Common myeloid progenitor, CD34-positive (primary cell): ENCODE measurements around the gene SEBOX.

Experiments used
- CTCF ChIA-PET: fragments of 350-600 bp; sonication (Branson Sonifier 250); formaldehyde crosslinking; loops from one replicate; lab custom pipeline; 2021; ENCODE audit warnings: antibody characterized with exemption; lab: Charles Lee
- POLR2A ChIA-PET: fragments of 350-600 bp; sonication (Branson Sonifier 250); formaldehyde crosslinking; loops from one replicate; lab custom pipeline; 2021; ENCODE audit warnings: antibody characterized with exemption; lab: Charles Lee
- DNase-seq, 3 donors: peaks; one replicate each; pipeline versions ENCODE4 v3.0.0 to v3.0.0-alpha.2; 2013
- H3K27ac ChIP-seq, 2 experiments: 1 replicate in 1 of 2; 2 replicates in 1 of 2; pipeline ENCODE4 v1.7.0; 2013; ENCODE audit warnings: inconsistent platforms in 2 of 2, low read length in 2 of 2, mild to moderate bottlenecking in 2 of 2, low read depth in 1 of 2, moderate library complexity in 1 of 2; ENCODE audit not compliant: severe bottlenecking in 2 of 2, insufficient read depth in 1 of 2, poor library complexity in 1 of 2
- H3K27me3 ChIP-seq, 5 experiments: replicated peaks in 2 of 5; 1 replicate in 3 of 5; 2 replicates in 2 of 5; pipeline versions ENCODE4 v1.6.1 to v1.7.0; 2013; ENCODE audit warnings: low read length in 4 of 5, mild to moderate bottlenecking in 2 of 5, moderate library complexity in 2 of 5, inconsistent platforms in 1 of 5; ENCODE audit not compliant: insufficient read depth in 5 of 5, control insufficient read depth in 4 of 5
- H3K36me3 ChIP-seq, 4 experiments: 1 replicate in 2 of 4; 2 replicates in 2 of 4; pipeline versions ENCODE4 v1.6.1 to v1.7.0; 2013; ENCODE audit warnings: low read length in 3 of 4, control low read depth in 1 of 4, mild to moderate bottlenecking in 1 of 4; ENCODE audit not compliant: control insufficient read depth in 4 of 4, insufficient read depth in 4 of 4
- H3K4me1 ChIP-seq, 4 experiments: 1 replicate in 3 of 4; 2 replicates in 1 of 4; pipeline versions ENCODE4 v1.6.1 to v1.7.1; 2013; ENCODE audit warnings: low read length in 3 of 4, mild to moderate bottlenecking in 3 of 4, control low read depth in 1 of 4, inconsistent platforms in 1 of 4, moderate library complexity in 1 of 4; ENCODE audit not compliant: control insufficient read depth in 4 of 4, insufficient read depth in 4 of 4; ENCODE audit errors: control extremely low read depth in 1 of 4
- H3K4me3 ChIP-seq, 7 experiments: 1 replicate in 4 of 7; 2 replicates in 3 of 7; pipeline versions ENCODE4 v1.5.1 to v1.7.0; 2013; ENCODE audit warnings: mild to moderate bottlenecking in 7 of 7, low read length in 6 of 7, moderate library complexity in 6 of 7, inconsistent platforms in 2 of 7, low read depth in 2 of 7, control low read depth in 1 of 7; ENCODE audit not compliant: insufficient read depth in 4 of 7, control insufficient read depth in 1 of 7; ENCODE audit errors: extremely low read depth in 1 of 7
- H3K9me3 ChIP-seq, 5 experiments: 1 replicate in 4 of 5; 2 replicates in 1 of 5; pipeline versions ENCODE4 v1.6.1 to v1.7.1; 2013; ENCODE audit warnings: low read length in 4 of 5, mild to moderate bottlenecking in 2 of 5, inconsistent platforms in 1 of 5, low read depth in 1 of 5, moderate library complexity in 1 of 5; ENCODE audit not compliant: control insufficient read depth in 4 of 5, insufficient read depth in 2 of 5; ENCODE audit errors: control extremely low read depth in 1 of 5
- WGBS: methylation state at CpG from one replicate; pipeline ENCODE4 v1.1.5; 2013; ENCODE audit not compliant: insufficient coverage; 5-methylcytosine and 5-hydroxymethylcytosine counted together

The SEBOX gene

GRCh38 chr17:28350271-28350670 is 14.7 kb downstream of the SEBOX start:
- H3K27ac ChIP-seq: no peak overlapping the region
- 100% methylated on average over 1 of the region's 7 CpGs for WGBS
- no peaks in the 10 kb centered on the region for H3K9me3 ChIP-seq
- POLR2A ChIA-PET: no interaction called here
- no peaks in the 10 kb centered on the region for H3K4me1 ChIP-seq
- H3K36me3 ChIP-seq: peaks cover 18 to 94% (median 73%) of the 10 kb centered on the region in 4 experiments
- no peaks in the 10 kb centered on the region for H3K27me3 ChIP-seq
- H3K4me3 ChIP-seq: no peak overlapping the region
- CTCF ChIA-PET: interaction anchor here (1.4 kb wide), 1 partner anchor 9 kb away, joined by 3 read pairs; no protein-coding TSS in a partner anchor
- DNase-seq: no peak

- no peak for DNase-seq
- no peaks in the 10 kb centered on the region for H3K9me3 ChIP-seq
- ChIA-PET CTCF (interaction anchor here (1.1 to 4.1 kb wide), 3 partner anchors 8 to 28 kb away, joined by 3 to 21 read pairs (median 6); partner anchors contain the start of gene POLDIP2), POLR2A (no interaction called here)
- peaks cover 17 to 93% (median 70%) of the 10 kb centered on the region in 4 experiments for H3K36me3 ChIP-seq
- WGBS: no CpG with 5 or more reads among the region's 3 CpGs
- H3K4me1 ChIP-seq: no peaks in the 10 kb centered on the region
- no peaks in the 10 kb centered on the region for H3K27me3 ChIP-seq
- no peak overlapping the region for H3K27ac ChIP-seq
- no peak overlapping the region for H3K4me3 ChIP-seq
Measured at GRCh38 chr17:28348979-28349378, 16.0 kb downstream of the SEBOX start.

- POLR2A ChIA-PET: no interaction called here
- CTCF ChIA-PET: interaction anchor here (1.5 to 4.1 kb wide), 4 partner anchors 10 to 27 kb away, joined by 3 to 21 read pairs (median 8); partner anchors contain the start of genes IFT20, POLDIP2 and TNFAIP1
- DNase-seq: no peak
Measured at GRCh38 chr17:28347261-28347891, 17.6 kb downstream of the SEBOX start.

GRCh38 chr17:28346746-28347246 is 18.2 kb downstream of the SEBOX start:
- Histone ChIP-seq H3K4me3 (no peak overlapping the region), H3K27ac (no peak overlapping the region), H3K4me1 (no peaks in the 10 kb centered on the region), H3K27me3 (no peaks in the 10 kb centered on the region), H3K36me3 (peaks cover 15 to 97% (median 75%) of the 10 kb centered on the region in 4 experiments), H3K9me3 (no peaks in the 10 kb centered on the region)
- peak in 2 of 3 donors; percentile 18 to 19 for DNase-seq
- ChIA-PET POLR2A (no interaction called here), CTCF (interaction anchor here (0.9 to 4.1 kb wide), 5 partner anchors 9 to 27 kb away, joined by 3 to 21 read pairs (median 7); partner anchors contain the start of genes IFT20, POLDIP2 and TNFAIP1)
- 90% methylated on average over 2 of the region's 7 CpGs for WGBS

More at GRCh38 chr17:28347261-28347891, 17.6 kb downstream of the SEBOX start:
- no peaks in the 10 kb centered on the region for H3K4me1 ChIP-seq
- no peaks in the 10 kb centered on the region for H3K27me3 ChIP-seq
- H3K9me3 ChIP-seq: no peaks in the 10 kb centered on the region
- WGBS: 100% methylated on average over 8 of the region's 8 CpGs
- peaks cover 12 to 95% (median 72%) of the 10 kb centered on the region in 4 experiments for H3K36me3 ChIP-seq
- no peak overlapping the region for H3K27ac ChIP-seq
- no peak overlapping the region for H3K4me3 ChIP-seq

- DNase-seq: no peak
- Histone ChIP-seq H3K4me3 (no peak overlapping the region), H3K27ac (no peak overlapping the region), H3K27me3 (no peaks in the 10 kb centered on the region), H3K4me1 (no peaks in the 10 kb centered on the region), H3K9me3 (no peaks in the 10 kb centered on the region), H3K36me3 (peaks cover 14 to 97% (median 76%) of the 10 kb centered on the region in 4 experiments)
- ChIA-PET POLR2A (no interaction called here), CTCF (interaction anchor here (0.9 to 4.1 kb wide), 5 partner anchors 11 to 113 kb away, joined by 3 to 21 read pairs (median 3); partner anchors contain the start of genes IFT20, POLDIP2 and TNFAIP1)
- 100% methylated on average over 1 of the region's 2 CpGs for WGBS
Measured at GRCh38 chr17:28346199-28346580, 18.8 kb downstream of the SEBOX start.

GRCh38 chr17:28345419-28346198 is 19.4 kb downstream of the SEBOX start:
- no peak for DNase-seq
- 83% methylated on average over 11 of the region's 13 CpGs for WGBS
- H3K4me3 ChIP-seq: no peak overlapping the region
- ChIA-PET CTCF (interaction anchor here (0.6 to 4.1 kb wide), 6 partner anchors 10 to 359 kb away, joined by 3 to 21 read pairs (median 3); partner anchors contain the start of genes IFT20, POLDIP2 and TNFAIP1), POLR2A (no interaction called here)
- no peaks in the 10 kb centered on the region for H3K27me3 ChIP-seq
- peaks cover 14 to 97% (median 73%) of the 10 kb centered on the region in 4 experiments for H3K36me3 ChIP-seq
- H3K9me3 ChIP-seq: no peaks in the 10 kb centered on the region
- H3K4me1 ChIP-seq: no peaks in the 10 kb centered on the region
- H3K27ac ChIP-seq: no peak overlapping the region
